SIG-M5 treated with dmso at 0.1 percent for 504 hours (cell line): ENCODE results near the gene TTC28.
"Not testable (repeated sequence)": the region's sequence is repeated elsewhere in the genome, so short reads cannot be mapped to it uniquely, and the experiment has no call there.

ENCODE experiments used
- DNase-seq: peaks from one replicate; lab custom pipeline; 2025; ENCODE audit not compliant: unreplicated experiment; lab: John Stamatoyannopoulos, UW

The TTC28 gene

GRCh38 chr22:28239941-28240340 is 439.7 kb downstream of the TTC28 start:
- DNase-seq = no peak

- no peak for DNase-seq
Measured at GRCh38 chr22:28237783-28238182, 441.9 kb downstream of the TTC28 start.

- no peak for DNase-seq
Measured at GRCh38 chr22:28237112-28237511, 442.5 kb downstream of the TTC28 start.

GRCh38 chr22:28232204-28232603 is 447.4 kb downstream of the TTC28 start:
- no peak for DNase-seq

GRCh38 chr22:28231441-28231840 is 448.2 kb downstream of the TTC28 start:
- DNase-seq = no peak

- DNase-seq = no peak
Measured at GRCh38 chr22:28230671-28231070, 449.0 kb downstream of the TTC28 start.

- DNase-seq = no peak
Measured at GRCh38 chr22:28229566-28230485, 449.8 kb downstream of the TTC28 start.

- no peak for DNase-seq
Measured at GRCh38 chr22:28223826-28224225, 455.8 kb downstream of the TTC28 start.

GRCh38 chr22:28222976-28223745 is 456.5 kb downstream of the TTC28 start:
- no peak for DNase-seq

GRCh38 chr22:28222571-28222970 is 457.1 kb downstream of the TTC28 start:
- no peak for DNase-seq

- no peak for DNase-seq
Measured at GRCh38 chr22:28222052-28222451, 457.6 kb downstream of the TTC28 start.

- DNase-seq = no peak
Measured at GRCh38 chr22:28220626-28221363, 458.8 kb downstream of the TTC28 start.

- no peak for DNase-seq
Measured at GRCh38 chr22:28217277-28217676, 462.4 kb downstream of the TTC28 start.

GRCh38 chr22:28214750-28215149 is 464.9 kb downstream of the TTC28 start:
- DNase-seq = not testable (repeated sequence)

- not testable (repeated sequence) for DNase-seq
Measured at GRCh38 chr22:28209457-28209856, 470.2 kb downstream of the TTC28 start.

GRCh38 chr22:28208787-28209186 is 470.9 kb downstream of the TTC28 start:
- no peak for DNase-seq

- DNase-seq = no peak
Measured at GRCh38 chr22:28208036-28208435, 471.6 kb downstream of the TTC28 start.

GRCh38 chr22:28207281-28208030 is 472.2 kb downstream of the TTC28 start:
- DNase-seq = no peak

- DNase-seq = no peak
Measured at GRCh38 chr22:28205926-28206325, 473.7 kb downstream of the TTC28 start.

GRCh38 chr22:28204382-28204781 is 475.3 kb downstream of the TTC28 start:
- no peak for DNase-seq

GRCh38 chr22:28203286-28203685 is 476.4 kb downstream of the TTC28 start:
- no peak for DNase-seq
